ENCODE results near the gene GPN2. TPM values are rescaled to one million over a fixed set of nuclear protein-coding genes. Genes with fewer than 3 reads are reported as not detected.

The GPN2 gene
- total RNA-seq, 1 donor from 2014 or later: 14.9 TPM

Other genes with a start within 250 kb of the GPN2 start
- gene ARID1A, start 194.3 kb downstream of the GPN2 start, total RNA-seq: 31.7 TPM
- 5.6 TPM for gene PIGV, start 102.3 kb downstream of the GPN2 start, total RNA-seq
- gene ZDHHC18, start 63.6 kb downstream of the GPN2 start, total RNA-seq: 11.8 TPM
- gene SFN, start 27.1 kb downstream of the GPN2 start, total RNA-seq: 0.16 TPM
- 7.9 TPM for gene GPATCH3, start 10.2 kb upstream of the GPN2 start, total RNA-seq
- gene NR0B2, start 23.7 kb upstream of the GPN2 start, total RNA-seq: 7.2 TPM
- 68.9 TPM for gene NUDC, start 31.5 kb upstream of the GPN2 start, total RNA-seq
- gene KDF1, start 70.2 kb upstream of the GPN2 start, total RNA-seq: 0.27 TPM
- gene TRNP1, start 103.4 kb upstream of the GPN2 start, total RNA-seq: 35.7 TPM
- 30.2 TPM for gene TENT5B, start 122.6 kb upstream of the GPN2 start, total RNA-seq

Measured in left ventricle myocardium inferior (tissue), 1 donor.